ENCODE measurements around the gene EAF2.

EAF2 gene

DNA sequence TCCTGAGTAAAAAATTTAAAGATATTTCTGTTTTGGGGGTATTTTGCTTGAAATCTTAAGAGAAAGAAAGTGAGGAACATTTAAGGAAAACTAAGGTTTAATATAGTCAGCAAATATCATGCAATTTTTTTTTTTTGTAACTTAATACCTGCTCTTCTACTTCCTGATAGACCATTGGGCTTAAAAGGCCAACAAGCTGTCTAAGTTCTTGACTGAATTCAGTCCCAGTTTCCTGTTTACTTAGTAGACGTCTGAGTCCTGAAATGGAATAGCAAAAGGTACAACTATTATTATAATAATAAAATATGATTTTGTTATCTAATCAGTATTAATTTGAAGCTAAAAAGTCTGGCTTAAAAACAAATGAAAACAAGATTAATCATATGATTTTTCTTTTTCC lies 38.0 kb upstream of the EAF2 start:
- H3K4me2 ChIP-seq (ENCODE audit: low read length, poor library complexity, severe bottlenecking): no peak overlapping the region

DNA sequence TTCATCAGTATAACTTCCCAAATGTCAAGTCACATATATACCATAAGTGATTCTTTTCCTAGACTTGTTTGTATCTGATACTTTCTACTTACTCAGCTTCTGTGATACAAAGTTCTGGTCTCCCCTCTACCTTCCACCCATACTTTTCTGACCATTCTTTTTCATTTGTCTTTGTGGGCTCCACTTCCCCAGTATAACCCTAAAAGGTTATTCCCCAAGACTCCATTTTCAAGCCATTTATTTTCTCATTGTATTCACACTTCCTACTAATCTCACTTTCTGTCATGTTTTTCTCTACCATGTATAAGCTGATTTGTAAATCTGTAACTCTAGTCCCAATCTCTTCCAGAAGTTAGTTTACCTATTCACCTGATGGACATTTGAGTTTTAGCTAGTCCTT lies 34.1 kb upstream of the EAF2 start:
- Histone ChIP-seq H2BK120ac (ENCODE audit: low read depth, low read length) (no peak overlapping the region), H2AK5ac (ENCODE audit: low read length, severe bottlenecking) (no peak overlapping the region), H2BK5ac (ENCODE audit: low read depth, low read length, poor library complexity, severe bottlenecking) (no peak overlapping the region), H3K4ac (ENCODE audit: low read depth in 1 of 2, low read length in 2 of 2) (no peak overlapping the region), H3K79me1 (replicated peaks; ENCODE audit: low read length, poor library complexity, severe bottlenecking) (peaks cover 2% of the 10 kb centered on the region), H3K36me3 (ENCODE audit: control insufficient read depth in 1 of 2, insufficient read depth in 2 of 2, low read depth in 1 of 2, low read length in 2 of 2) (peaks cover 2 to 47% of the 10 kb centered on the region in 2 experiments), H2AFZ (ENCODE audit: low read depth, low read length) (no peak overlapping the region), H3K9me3 (ENCODE audit: control insufficient read depth, low read length) (no peaks in the 10 kb centered on the region), H3K14ac (ENCODE audit: low read length in 2 of 2) (no peak overlapping the region), H3K4me1 (ENCODE audit: control insufficient read depth, insufficient read depth, low read depth, low read length) (no peaks in the 10 kb centered on the region), H3K9ac (ENCODE audit: low read length) (no peak overlapping the region), H3K4me3 (ENCODE audit: insufficient read depth in 1 of 2, low read depth in 1 of 2, low read length in 2 of 2) (no peak overlapping the region), H2BK12ac (ENCODE audit: low read length in 2 of 2) (no peak overlapping the region), H4K91ac (ENCODE audit: low read length) (no peak overlapping the region), H3K27me3 (ENCODE audit: control insufficient read depth in 1 of 2, insufficient read depth in 1 of 2, low read length in 2 of 2) (no peaks in the 10 kb centered on the region), H2BK15ac (ENCODE audit: low read depth, poor library complexity, severe bottlenecking) (no peak overlapping the region), H3K23ac (ENCODE audit: low read length in 2 of 2) (no peak overlapping the region), H4K8ac (ENCODE audit: low read length) (no peak overlapping the region), H3K18ac (ENCODE audit: low read depth in 1 of 2, low read length in 2 of 2) (no peak overlapping the region), H3K4me2 (ENCODE audit: low read length, poor library complexity, severe bottlenecking) (no peak overlapping the region), H3K27ac (ENCODE audit: low read length, poor library complexity, severe bottlenecking) (no peak overlapping the region)
- DNase-seq: no peak

More for the DNA sequence above, 38.0 kb upstream of the EAF2 start:
- Histone ChIP-seq H3K27me3 (ENCODE audit: control insufficient read depth in 1 of 2, insufficient read depth in 1 of 2, low read length in 2 of 2) (no peaks in the 10 kb centered on the region), H3K23ac (ENCODE audit: low read length in 2 of 2) (no peak overlapping the region), H3K14ac (ENCODE audit: low read length in 2 of 2) (no peak overlapping the region), H3K9me3 (ENCODE audit: control insufficient read depth, low read length) (no peaks in the 10 kb centered on the region), H3K27ac (ENCODE audit: low read length, poor library complexity, severe bottlenecking) (no peak overlapping the region), H3K9ac (ENCODE audit: low read length) (no peak overlapping the region), H2BK12ac (ENCODE audit: low read length in 2 of 2) (no peak overlapping the region), H3K4ac (ENCODE audit: low read depth in 1 of 2, low read length in 2 of 2) (no peak overlapping the region), H2AFZ (ENCODE audit: low read depth, low read length) (no peak overlapping the region), H2BK120ac (ENCODE audit: low read depth, low read length) (no peak overlapping the region), H4K91ac (ENCODE audit: low read length) (no peak overlapping the region), H3K18ac (ENCODE audit: low read depth in 1 of 2, low read length in 2 of 2) (no peak overlapping the region), H3K36me3 (ENCODE audit: control insufficient read depth in 1 of 2, insufficient read depth in 2 of 2, low read depth in 1 of 2, low read length in 2 of 2) (peaks cover 0 to 37% of the 10 kb centered on the region in 2 experiments), H3K4me1 (ENCODE audit: control insufficient read depth, insufficient read depth, low read depth, low read length) (no peaks in the 10 kb centered on the region), H2BK5ac (ENCODE audit: low read depth, low read length, poor library complexity, severe bottlenecking) (no peak overlapping the region), H4K8ac (ENCODE audit: low read length) (no peak overlapping the region), H2AK5ac (ENCODE audit: low read length, severe bottlenecking) (no peak overlapping the region), H3K79me1 (replicated peaks; ENCODE audit: low read length, poor library complexity, severe bottlenecking) (no peaks in the 10 kb centered on the region), H2BK15ac (ENCODE audit: low read depth, poor library complexity, severe bottlenecking) (no peak overlapping the region), H3K4me3 (ENCODE audit: insufficient read depth in 1 of 2, low read depth in 1 of 2, low read length in 2 of 2) (no peak overlapping the region)
- no CpG with 5 or more reads among the region's 1 CpG for WGBS
- DNase-seq: no peak

DNA sequence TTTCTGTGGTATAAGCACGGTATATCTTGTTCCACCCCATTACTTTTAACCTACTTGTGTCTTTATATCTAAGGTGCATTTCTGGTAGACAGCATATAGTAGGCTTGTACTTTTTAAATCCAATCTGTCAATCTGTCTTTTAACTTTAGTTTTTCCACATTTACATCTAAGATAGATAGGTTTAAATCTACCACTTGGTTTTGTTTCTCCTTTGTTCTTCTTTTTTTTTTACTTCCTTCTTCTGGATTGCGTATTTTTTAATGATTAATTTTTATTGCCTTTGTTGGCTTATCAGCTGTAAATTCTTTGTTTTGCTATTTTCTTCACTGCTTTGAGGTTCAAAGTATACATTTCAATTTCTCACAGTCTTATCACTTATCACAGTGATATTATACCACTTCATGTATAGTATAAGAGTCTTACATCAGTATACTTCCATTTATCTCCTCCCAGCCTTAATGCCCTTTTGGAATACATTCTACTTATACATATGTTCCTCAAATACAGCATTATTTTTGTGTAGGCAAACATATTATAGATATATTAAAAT lies 31.2 kb upstream of the EAF2 start:
- no peak overlapping the region for H2BK15ac ChIP-seq (ENCODE audit: low read depth, poor library complexity, severe bottlenecking)
- no peak overlapping the region for H4K8ac ChIP-seq (ENCODE audit: low read length)
- H2AK5ac ChIP-seq (ENCODE audit: low read length, severe bottlenecking): no peak overlapping the region
- no peak overlapping the region for H3K4ac ChIP-seq (ENCODE audit: low read depth in 1 of 2, low read length in 2 of 2)
- H3K79me1 ChIP-seq (replicated peaks; ENCODE audit: low read length, poor library complexity, severe bottlenecking): peaks cover 2% of the 10 kb centered on the region
- no peaks in the 10 kb centered on the region for H3K27me3 ChIP-seq (ENCODE audit: control insufficient read depth in 1 of 2, insufficient read depth in 1 of 2, low read length in 2 of 2)
- no peak overlapping the region for H3K18ac ChIP-seq (ENCODE audit: low read depth in 1 of 2, low read length in 2 of 2)
- H2BK120ac ChIP-seq (ENCODE audit: low read depth, low read length): no peak overlapping the region
- H3K4me3 ChIP-seq (ENCODE audit: insufficient read depth in 1 of 2, low read depth in 1 of 2, low read length in 2 of 2): no peak overlapping the region
- peaks cover 2 to 50% of the 10 kb centered on the region in 2 experiments for H3K36me3 ChIP-seq (ENCODE audit: control insufficient read depth in 1 of 2, insufficient read depth in 2 of 2, low read depth in 1 of 2, low read length in 2 of 2)
- no peak overlapping the region for H3K14ac ChIP-seq (ENCODE audit: low read length in 2 of 2)
- no peak overlapping the region for H2BK12ac ChIP-seq (ENCODE audit: low read length in 2 of 2)
- no peaks in the 10 kb centered on the region for H3K4me1 ChIP-seq (ENCODE audit: control insufficient read depth, insufficient read depth, low read depth, low read length)
- H3K23ac ChIP-seq (ENCODE audit: low read length in 2 of 2): no peak overlapping the region
- H3K9me3 ChIP-seq (ENCODE audit: control insufficient read depth, low read length): no peaks in the 10 kb centered on the region
- no peak overlapping the region for H2AFZ ChIP-seq (ENCODE audit: low read depth, low read length)
- no peak overlapping the region for H2BK5ac ChIP-seq (ENCODE audit: low read depth, low read length, poor library complexity, severe bottlenecking)
- no peak overlapping the region for H4K91ac ChIP-seq (ENCODE audit: low read length)
- H3K9ac ChIP-seq (ENCODE audit: low read length): no peak overlapping the region
- H3K27ac ChIP-seq (ENCODE audit: low read length, poor library complexity, severe bottlenecking): no peak overlapping the region
- WGBS: no CpG with 5 or more reads among the region's 2 CpGs
- no peak overlapping the region for H3K4me2 ChIP-seq (ENCODE audit: low read length, poor library complexity, severe bottlenecking)
- DNase-seq: no peak

DNA sequence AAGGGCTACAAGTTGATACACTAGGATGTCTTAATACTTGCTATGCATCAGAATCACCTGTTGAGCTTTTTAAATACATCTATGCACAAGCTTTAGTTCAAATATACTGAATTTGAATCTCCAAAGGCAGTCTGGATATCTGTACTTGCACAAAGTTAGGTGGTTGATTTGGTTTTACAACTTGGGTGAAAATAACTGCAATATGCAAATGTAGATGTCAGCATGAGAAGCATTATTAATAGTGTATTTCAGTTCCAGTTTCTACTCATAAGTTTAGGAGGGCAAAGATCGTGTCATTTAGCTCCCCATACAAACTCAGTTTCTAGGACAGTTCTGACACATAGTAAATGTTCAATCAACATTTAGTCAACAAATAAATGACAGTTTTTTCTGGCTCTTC lies 25.8 kb upstream of the EAF2 start:
- no peak overlapping the region for H3K18ac ChIP-seq (ENCODE audit: low read depth in 1 of 2, low read length in 2 of 2)
- H3K9ac ChIP-seq (ENCODE audit: low read length): no peak overlapping the region
- no peak overlapping the region for H3K4me3 ChIP-seq (ENCODE audit: insufficient read depth in 1 of 2, low read depth in 1 of 2, low read length in 2 of 2)
- H3K27ac ChIP-seq (ENCODE audit: low read length, poor library complexity, severe bottlenecking): no peak overlapping the region
- no peak overlapping the region for H2BK5ac ChIP-seq (ENCODE audit: low read depth, low read length, poor library complexity, severe bottlenecking)
- no peak for DNase-seq
- no peaks in the 10 kb centered on the region for H3K27me3 ChIP-seq (ENCODE audit: control insufficient read depth in 1 of 2, insufficient read depth in 1 of 2, low read length in 2 of 2)
- no CpG with 5 or more reads among the region's 1 CpG for WGBS
- no peak overlapping the region for H3K4ac ChIP-seq (ENCODE audit: low read depth in 1 of 2, low read length in 2 of 2)
- H2AK5ac ChIP-seq (ENCODE audit: low read length, severe bottlenecking): no peak overlapping the region
- H2AFZ ChIP-seq (ENCODE audit: low read depth, low read length): no peak overlapping the region
- H3K79me1 ChIP-seq (replicated peaks; ENCODE audit: low read length, poor library complexity, severe bottlenecking): peaks cover 15% of the 10 kb centered on the region
- no peak overlapping the region for H2BK15ac ChIP-seq (ENCODE audit: low read depth, poor library complexity, severe bottlenecking)
- H3K9me3 ChIP-seq (ENCODE audit: control insufficient read depth, low read length): no peaks in the 10 kb centered on the region
- H3K23ac ChIP-seq (ENCODE audit: low read length in 2 of 2): no peak overlapping the region
- H2BK12ac ChIP-seq (ENCODE audit: low read length in 2 of 2): no peak overlapping the region
- H3K14ac ChIP-seq (ENCODE audit: low read length in 2 of 2): no peak overlapping the region
- H4K8ac ChIP-seq (ENCODE audit: low read length): no peak overlapping the region
- H3K4me1 ChIP-seq (ENCODE audit: control insufficient read depth, insufficient read depth, low read depth, low read length): no peaks in the 10 kb centered on the region
- peaks cover 11 to 55% of the 10 kb centered on the region in 2 experiments for H3K36me3 ChIP-seq (ENCODE audit: control insufficient read depth in 1 of 2, insufficient read depth in 2 of 2, low read depth in 1 of 2, low read length in 2 of 2)
- no peak overlapping the region for H3K4me2 ChIP-seq (ENCODE audit: low read length, poor library complexity, severe bottlenecking)
- no peak overlapping the region for H4K91ac ChIP-seq (ENCODE audit: low read length)
- no peak overlapping the region for H2BK120ac ChIP-seq (ENCODE audit: low read depth, low read length)
